SU-DHL-6 (cell line): Measurements from ENCODE around the gene LRP1B.

Experiments used
- H2AFZ ChIP-seq: fragments of 200-600 bp; sonication (generic); 2 replicates; pipeline ENCODE4 v1.6.1; 2014; ENCODE audit warnings: low read depth, mild to moderate bottlenecking, moderate library complexity, mixed read lengths, antibody characterized with exemption, low read length; ENCODE audit not compliant: severe bottlenecking
- H3F3A ChIP-seq: fragments of 200-600 bp; shearing (Covaris generic); 2 replicates; pipeline ENCODE4 v1.6.0; 2016; ENCODE audit warnings: antibody characterized with exemption, mild to moderate bottlenecking; ENCODE audit not compliant: insufficient read depth
- H3K27ac ChIP-seq: fragments of 200-600 bp; sonication (generic); 2 replicates; pipeline ENCODE4 v1.5.1; 2016; ENCODE audit warnings: low read depth, mild to moderate bottlenecking, low read length, moderate library complexity, mixed read lengths
- H3K27me3 ChIP-seq: fragments of 200-600 bp; sonication (generic), shearing (Covaris generic); 2 replicates; pipeline ENCODE4 v1.6.0; 2014; ENCODE audit warnings: mild to moderate bottlenecking, low read length
- H3K36me3 ChIP-seq: fragments of 200-600 bp; sonication (generic); 2 replicates; pipeline ENCODE4 v1.6.1; 2014; ENCODE audit warnings: mild to moderate bottlenecking, low read length, mixed read lengths
- H3K4me2 ChIP-seq: fragments of 300-600, 200-600 bp; shearing (Covaris generic), sonication (generic); 2 replicates; pipeline ENCODE4 v1.6.0; 2014; ENCODE audit warnings: low read length, low read depth, mild to moderate bottlenecking; ENCODE audit not compliant: poor library complexity, severe bottlenecking
- H3K4me3 ChIP-seq: fragments of 200-600 bp; sonication (generic); 2 replicates; pipeline ENCODE4 v1.5.1; 2014; ENCODE audit warnings: antibody characterized with exemption, low read length, mild to moderate bottlenecking, mixed read lengths; ENCODE audit not compliant: insufficient read depth, poor library complexity, severe bottlenecking
- H3K79me2 ChIP-seq: fragments of 200-600 bp; sonication (generic); 2 replicates; pipeline ENCODE4 v1.6.1; 2014; ENCODE audit warnings: mild to moderate bottlenecking, low read length, moderate library complexity; ENCODE audit not compliant: insufficient read depth
- H3K9ac ChIP-seq: fragments of 200-600 bp; sonication (generic); 2 replicates; pipeline ENCODE4 v1.7.0; 2014; ENCODE audit warnings: mild to moderate bottlenecking, low read length
- H3K9me2 ChIP-seq: fragments of 200-600 bp; sonication (generic); replicated peaks from 2 replicates; pipeline ENCODE4 v1.6.1; 2014; ENCODE audit warnings: low read length; ENCODE audit not compliant: insufficient read depth
- H3K9me3 ChIP-seq: fragments of 200-600 bp; sonication (generic); 2 replicates; pipeline ENCODE4 v1.6.1; 2014; ENCODE audit warnings: low read length, mixed read lengths; ENCODE audit not compliant: insufficient read depth
- H4K20me1 ChIP-seq: fragments of 200-600 bp; sonication (generic); 2 replicates; pipeline ENCODE4 v1.6.1; 2014; ENCODE audit warnings: low read depth, mild to moderate bottlenecking, antibody characterized with exemption, low read length, moderate library complexity, mixed read lengths
- CTCF ChIP-seq: fragments of 200-600 bp; sonication (generic); IDR thresholded peaks from one replicate; pipeline ENCODE4 v1.5.1; 2017; ENCODE audit warnings: antibody characterized with exemption, mild to moderate bottlenecking, low read length, moderate library complexity; ENCODE audit not compliant: insufficient read depth, poor library complexity, severe bottlenecking
- EZH2phosphoT487 ChIP-seq: fragments of 200-600 bp; sonication (generic), shearing (Covaris generic); conservative IDR thresholded peaks from 2 replicates; pipeline ENCODE4 v1.6.1; 2018; ENCODE audit warnings: mild to moderate bottlenecking, antibody characterized with exemption, low read length, moderate library complexity, mixed read lengths

Gene LRP1B

GRCh38 chr2:141021611-141022010, 1109.2 kb downstream of the LRP1B start:
- Histone ChIP-seq H3K4me3 (no peak overlapping the region), H3K9ac (no peak overlapping the region), H3K27me3 (no peaks in the 10 kb centered on the region), H3K9me2 (no peaks in the 10 kb centered on the region), H4K20me1 (no peaks in the 10 kb centered on the region), H3K36me3 (no peaks in the 10 kb centered on the region), H3K4me2 (no peak overlapping the region), H2AFZ (no peak overlapping the region), H3K79me2 (no peaks in the 10 kb centered on the region), H3F3A (no peaks in the 10 kb centered on the region), H3K27ac (no peak overlapping the region), H3K9me3 (no peaks in the 10 kb centered on the region)
- TF ChIP-seq CTCF (no peak), EZH2phosphoT487 (no peak)

GRCh38 chr2:141021109-141021508, 1109.7 kb downstream of the LRP1B start:
- no peaks in the 10 kb centered on the region for H3K79me2 ChIP-seq
- H3K9me2 ChIP-seq: no peaks in the 10 kb centered on the region
- no peak overlapping the region for H3K9ac ChIP-seq
- H3K4me2 ChIP-seq: no peak overlapping the region
- H3K27ac ChIP-seq: no peak overlapping the region
- no peaks in the 10 kb centered on the region for H3K27me3 ChIP-seq
- H3K4me3 ChIP-seq: no peak overlapping the region
- no peaks in the 10 kb centered on the region for H3K9me3 ChIP-seq
- no peaks in the 10 kb centered on the region for H3F3A ChIP-seq
- H2AFZ ChIP-seq: no peak overlapping the region
- no peaks in the 10 kb centered on the region for H3K36me3 ChIP-seq
- TF ChIP-seq CTCF (no peak), EZH2phosphoT487 (no peak)
- no peaks in the 10 kb centered on the region for H4K20me1 ChIP-seq

GRCh38 chr2:141020346-141020745, 1110.5 kb downstream of the LRP1B start:
- H3K36me3 ChIP-seq: no peaks in the 10 kb centered on the region
- H2AFZ ChIP-seq: no peak overlapping the region
- H4K20me1 ChIP-seq: no peaks in the 10 kb centered on the region
- H3K9me3 ChIP-seq: no peaks in the 10 kb centered on the region
- H3K79me2 ChIP-seq: no peaks in the 10 kb centered on the region
- H3K27me3 ChIP-seq: no peaks in the 10 kb centered on the region
- no peaks in the 10 kb centered on the region for H3K9me2 ChIP-seq
- H3K27ac ChIP-seq: no peak overlapping the region
- no peaks in the 10 kb centered on the region for H3F3A ChIP-seq
- H3K4me3 ChIP-seq: no peak overlapping the region
- H3K9ac ChIP-seq: no peak overlapping the region
- no peak for TF ChIP-seq EZH2phosphoT487
- TF ChIP-seq CTCF: no peak
- no peak overlapping the region for H3K4me2 ChIP-seq
